OCI-LY1 (cell line): ENCODE measurements around the gene MAP1A.

Experiments used
- H2AFZ ChIP-seq: fragments of 200-600 bp; sonication (generic), shearing (Covaris generic); 2 replicates; pipeline ENCODE4 v1.6.0; 2014; ENCODE audit warnings: antibody characterized with exemption, mild to moderate bottlenecking, low read length
- H3F3A ChIP-seq: fragments of 200-600 bp; sonication (generic), shearing (Covaris generic); 2 replicates; pipeline ENCODE4 v1.6.0; 2014; ENCODE audit warnings: mild to moderate bottlenecking, antibody characterized with exemption, low read length, moderate library complexity; ENCODE audit not compliant: insufficient read depth
- H3K27ac ChIP-seq: fragments of 200-600 bp; sonication (generic); 2 replicates; pipeline ENCODE4 v1.5.1; 2014; ENCODE audit warnings: low read length, mixed run types, mild to moderate bottlenecking, low read depth; ENCODE audit not compliant: poor library complexity, severe bottlenecking
- H3K27me3 ChIP-seq: fragments of 200-600 bp; sonication (generic); 2 replicates; pipeline ENCODE4 v1.6.0; 2014; ENCODE audit warnings: antibody characterized with exemption, mild to moderate bottlenecking, low read length, moderate library complexity; ENCODE audit not compliant: insufficient read depth
- H3K36me3 ChIP-seq: fragments of 200-600 bp; sonication (generic); 2 replicates; pipeline ENCODE4 v1.6.1; 2014; ENCODE audit warnings: mild to moderate bottlenecking, antibody characterized with exemption, low read length, moderate library complexity, mixed read lengths; ENCODE audit not compliant: insufficient read depth
- H3K4me1 ChIP-seq: fragments of 200-600 bp; sonication (generic); 2 replicates; pipeline ENCODE4 v1.5.1; 2014; ENCODE audit warnings: mild to moderate bottlenecking, low read length, moderate library complexity; ENCODE audit not compliant: insufficient read depth, severe bottlenecking
- H3K4me2 ChIP-seq: fragments of 200-600 bp; sonication (generic), shearing (Covaris generic); 2 replicates; pipeline ENCODE4 v1.6.1; 2014; ENCODE audit warnings: low read length
- H3K4me3 ChIP-seq: fragments of 200-600 bp; sonication (generic); 2 replicates; pipeline ENCODE4 v1.5.1; 2014; ENCODE audit warnings: low read length, low read depth, mild to moderate bottlenecking, mixed read lengths; ENCODE audit not compliant: poor library complexity, severe bottlenecking
- H3K79me2 ChIP-seq: fragments of 200-600 bp; shearing (Covaris generic); 2 replicates; pipeline ENCODE4 v1.6.1; 2016; ENCODE audit warnings: mixed run types, low read length, mixed read lengths; ENCODE audit not compliant: insufficient read depth
- H3K9ac ChIP-seq: fragments of 200-600 bp; sonication (generic), shearing (Covaris generic); 2 replicates; pipeline ENCODE4 v1.6.1; 2014; ENCODE audit warnings: mild to moderate bottlenecking, low read length, mixed read lengths
- H3K9me2 ChIP-seq: fragments of 200-600 bp; sonication (generic), shearing (Covaris generic); 2 replicates; pipeline ENCODE4 v1.6.1; 2014; ENCODE audit warnings: low read depth, mild to moderate bottlenecking, low read length, mixed read lengths
- H3K9me3 ChIP-seq: fragments of 200-600 bp; shearing (Covaris generic); 2 replicates; pipeline ENCODE4 v1.6.1; 2014; ENCODE audit warnings: low read length, mixed read lengths
- H4K20me1 ChIP-seq: fragments of 200-600 bp; sonication (generic), shearing (Covaris generic); 2 replicates; pipeline ENCODE4 v1.6.0; 2016; ENCODE audit warnings: mild to moderate bottlenecking, low read length; ENCODE audit not compliant: insufficient read depth
- CTCF ChIP-seq: fragments of 200-600 bp; sonication (generic), shearing (Covaris generic); IDR thresholded peaks from 2 replicates; pipeline ENCODE4 v1.5.1; 2017; ENCODE audit warnings: mild to moderate bottlenecking, antibody characterized with exemption, low read length, moderate library complexity, mixed read lengths
- EZH2 ChIP-seq: fragments of 200-600 bp; sonication (generic), shearing (Covaris generic); IDR thresholded peaks from 2 replicates; pipeline ENCODE4 v1.8.0; 2017; ENCODE audit warnings: borderline replicate concordance, mixed run types, mild to moderate bottlenecking, antibody characterized with exemption, low read length, moderate library complexity, mixed read lengths

The MAP1A gene

GRCh38 chr15:43541785-43542184 lies 24.4 kb downstream of the MAP1A start:
- Histone ChIP-seq H3K27me3 (no peaks in the 10 kb centered on the region), H4K20me1 (no peaks in the 10 kb centered on the region), H3K4me1 (no peaks in the 10 kb centered on the region), H3K9ac (no peak overlapping the region), H3F3A (0 out of 2 replicates have a peak, but pooled peaks cover 4% of the 10 kb centered on the region), H3K36me3 (no peaks in the 10 kb centered on the region), H3K9me3 (no peaks in the 10 kb centered on the region), H3K9me2 (no peaks in the 10 kb centered on the region), H2AFZ (no peak overlapping the region), H3K4me3 (no peak overlapping the region), H3K4me2 (no peak overlapping the region), H3K27ac (no peak overlapping the region), H3K79me2 (no peaks in the 10 kb centered on the region)
- TF ChIP-seq EZH2 (no peak), CTCF (no peak)

- no peaks in the 10 kb centered on the region for H3K27me3 ChIP-seq
- H3K79me2 ChIP-seq, result no peaks in the 10 kb centered on the region
- no peak overlapping the region for H3K9ac ChIP-seq
- TF ChIP-seq CTCF, result no peak
- no peak for TF ChIP-seq EZH2
- H3K4me1 ChIP-seq, result no peaks in the 10 kb centered on the region
- no peaks in the 10 kb centered on the region for H3K9me2 ChIP-seq
- H3K27ac ChIP-seq, result no peak overlapping the region
- peaks cover 4% of the 10 kb centered on the region for H3K9me3 ChIP-seq
- no peak overlapping the region for H3K4me3 ChIP-seq
- 0 out of 2 replicates have a peak, but pooled peaks cover 4% of the 10 kb centered on the region for H3F3A ChIP-seq
- no peak overlapping the region for H3K4me2 ChIP-seq
- H4K20me1 ChIP-seq, result no peaks in the 10 kb centered on the region
- H3K36me3 ChIP-seq, result peaks cover 9% of the 10 kb centered on the region
- no peak overlapping the region for H2AFZ ChIP-seq
Measured at GRCh38 chr15:43544266-43544665, 26.9 kb downstream of the MAP1A start.

- 0 out of 2 replicates have a peak, but pooled peaks cover 4% of the 10 kb centered on the region for H3F3A ChIP-seq
- no peaks in the 10 kb centered on the region for H3K27me3 ChIP-seq
- no peaks in the 10 kb centered on the region for H4K20me1 ChIP-seq
- no peaks in the 10 kb centered on the region for H3K4me1 ChIP-seq
- H3K27ac ChIP-seq, result no peak overlapping the region
- H3K4me2 ChIP-seq, result no peak overlapping the region
- TF ChIP-seq CTCF (no peak), EZH2 (no peak)
- no peak overlapping the region for H3K9ac ChIP-seq
- H3K4me3 ChIP-seq, result no peak overlapping the region
- no peak overlapping the region for H2AFZ ChIP-seq
- H3K9me3 ChIP-seq, result peaks cover 4% of the 10 kb centered on the region
- H3K9me2 ChIP-seq, result no peaks in the 10 kb centered on the region
- peaks cover 10% of the 10 kb centered on the region for H3K36me3 ChIP-seq
- no peaks in the 10 kb centered on the region for H3K79me2 ChIP-seq
Measured at GRCh38 chr15:43545426-43545825, 28.0 kb downstream of the MAP1A start.
